ENCODE measurements around the gene EIF2B2.

Gene EIF2B2

DNA sequence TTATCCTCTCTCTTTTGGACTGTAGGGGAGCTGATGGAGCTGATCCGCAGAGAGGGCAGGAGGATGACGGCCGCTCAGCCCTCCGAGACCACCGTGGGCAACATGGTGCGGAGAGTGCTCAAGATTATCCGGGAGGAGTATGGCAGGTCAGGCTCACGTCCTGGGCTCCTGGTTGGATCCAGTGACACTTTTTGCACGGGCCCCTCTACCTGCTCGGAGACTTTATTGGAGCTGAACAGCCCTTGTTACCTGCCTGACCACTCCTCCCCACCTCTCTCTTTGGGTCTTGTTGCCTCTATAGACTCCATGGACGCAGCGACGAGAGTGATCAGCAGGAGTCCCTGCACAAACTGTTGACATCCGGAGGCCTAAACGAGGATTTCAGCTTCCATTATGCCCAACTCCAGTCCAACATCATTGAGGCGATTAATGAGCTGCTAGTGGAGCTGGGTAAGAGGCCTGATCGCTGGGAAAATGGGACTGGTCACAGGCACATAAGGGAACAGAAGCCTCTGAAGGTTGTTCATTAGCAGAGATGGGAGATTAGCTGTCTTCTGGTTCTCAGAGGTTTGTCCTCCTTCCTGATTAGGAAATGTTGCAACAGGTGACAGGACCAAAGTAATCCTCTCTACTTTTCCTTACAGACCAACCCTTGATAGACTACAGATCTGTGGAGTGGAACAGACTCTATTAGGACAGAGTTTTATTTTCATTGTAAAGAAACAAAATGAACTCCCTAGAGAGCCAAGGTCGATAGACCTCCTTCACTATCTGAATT, 718 bp downstream of the EIF2B2 start:
- FAIRE-seq: no peak
- no peak for DNase-seq (ENCODE audit: insufficient read length)

DNA sequence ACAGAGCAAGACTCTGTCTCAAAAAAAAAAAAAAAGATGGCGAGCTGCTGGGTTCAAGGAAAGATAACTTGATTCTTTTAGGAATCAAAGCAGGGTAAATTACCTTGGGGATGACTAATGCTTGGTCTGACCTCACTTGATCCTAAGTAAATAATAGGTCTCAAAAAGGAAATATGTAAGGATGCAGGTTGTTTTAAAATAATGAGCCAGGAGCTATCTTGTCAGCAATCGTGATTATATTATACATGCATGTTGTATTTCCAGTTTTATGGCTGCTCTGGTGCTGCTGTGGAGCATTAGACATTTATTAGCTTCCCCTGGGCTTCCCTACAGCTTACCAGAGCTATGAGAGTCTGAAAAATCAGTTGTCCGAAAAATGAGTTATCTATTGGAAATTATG, 2.6 kb downstream of the EIF2B2 start:
- no peak for FAIRE-seq
- TF ChIP-seq POLR2A (IDR thresholded peaks at IDR 0.05; ENCODE audit: low read depth, low read length): no peak
- TF ChIP-seq POLR2AphosphoS5 (IDR thresholded peaks at IDR 0.05; ENCODE audit: low read depth, low read length): no peak
- TF ChIP-seq TAF1 (IDR thresholded peaks at IDR 0.05; ENCODE audit: borderline replicate concordance, low read depth, low read length): no peak
- no peak for DNase-seq (ENCODE audit: insufficient read length)

More for the DNA sequence above, 718 bp downstream of the EIF2B2 start:
- TF ChIP-seq POLR2A (IDR thresholded peaks at IDR 0.05; ENCODE audit: low read depth, low read length): no peak
- no peak for TF ChIP-seq TAF1 (IDR thresholded peaks at IDR 0.05; ENCODE audit: borderline replicate concordance, low read depth, low read length)
- TF ChIP-seq POLR2AphosphoS5 (IDR thresholded peaks at IDR 0.05; ENCODE audit: low read depth, low read length): peak; percentile 2; the same call in 1 of the 2 replicates

DNA sequence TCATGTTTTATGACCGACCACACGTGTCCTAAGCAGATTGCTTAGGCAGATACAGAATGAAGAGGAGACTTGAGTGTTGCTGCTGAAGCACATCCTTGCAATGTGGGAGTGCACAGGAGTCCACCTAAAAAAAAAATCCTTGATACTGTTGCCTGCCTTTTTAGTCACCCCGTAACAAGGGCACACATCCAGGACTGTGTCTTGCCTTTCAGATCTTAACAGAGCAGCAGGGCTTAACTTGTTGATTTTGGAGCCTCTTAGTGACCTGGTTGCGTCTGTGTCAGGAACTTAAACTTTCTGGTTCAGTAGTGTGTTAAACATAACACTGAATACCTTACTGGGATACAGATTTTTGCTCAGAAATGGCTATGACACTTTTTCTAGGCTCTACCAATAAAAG, 6.5 kb downstream of the EIF2B2 start:
- TF ChIP-seq POLR2A (IDR thresholded peaks at IDR 0.05; ENCODE audit: low read depth, low read length) (no peak), POLR2AphosphoS5 (IDR thresholded peaks at IDR 0.05; ENCODE audit: low read depth, low read length) (no peak), TAF1 (IDR thresholded peaks at IDR 0.05; ENCODE audit: borderline replicate concordance, low read depth, low read length) (no peak)
- FAIRE-seq (no peak), DNase-seq (ENCODE audit: insufficient read length) (no peak)

DNA sequence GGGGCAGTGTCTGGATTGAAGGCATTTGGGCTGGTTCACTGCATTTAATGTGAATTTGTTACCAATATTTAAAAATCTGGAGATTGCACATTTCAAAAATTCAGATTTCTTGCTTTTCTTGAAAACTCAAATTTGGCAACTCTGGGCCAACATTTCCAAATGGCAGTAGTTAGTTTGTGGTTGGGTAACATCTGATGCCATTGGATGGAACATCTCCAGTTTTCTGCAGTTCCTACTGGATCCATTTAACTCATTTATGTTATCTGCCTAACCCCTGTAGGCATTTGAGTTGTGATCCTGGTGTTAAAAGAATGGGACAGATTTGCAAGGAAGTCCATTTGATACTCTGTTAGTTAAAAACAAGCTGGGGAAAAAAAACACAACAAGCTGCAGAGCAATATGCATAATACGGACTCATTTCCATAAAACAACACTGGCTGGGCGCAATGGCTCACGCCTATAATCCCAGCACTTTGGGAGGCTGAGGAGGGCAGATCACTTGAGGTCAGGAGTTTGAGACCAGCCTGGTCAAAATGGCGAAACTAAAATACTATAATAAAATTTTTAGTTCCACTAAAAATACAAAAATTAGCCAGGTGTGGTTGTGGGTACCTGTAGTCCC, 7.9 kb downstream of the EIF2B2 start:
- TF ChIP-seq POLR2AphosphoS5 (IDR thresholded peaks at IDR 0.05; ENCODE audit: low read depth, low read length) (no peak), POLR2A (IDR thresholded peaks at IDR 0.05; ENCODE audit: low read depth, low read length) (no peak), TAF1 (IDR thresholded peaks at IDR 0.05; ENCODE audit: borderline replicate concordance, low read depth, low read length) (no peak)
- no peak for FAIRE-seq
- no peak for DNase-seq (ENCODE audit: insufficient read length)

- no peak for TF ChIP-seq POLR2AphosphoS5 (IDR thresholded peaks at IDR 0.05; ENCODE audit: low read depth, low read length)
- TF ChIP-seq POLR2A (IDR thresholded peaks at IDR 0.05; ENCODE audit: low read depth, low read length): no peak
- no peak for TF ChIP-seq TAF1 (IDR thresholded peaks at IDR 0.05; ENCODE audit: borderline replicate concordance, low read depth, low read length)
- no peak for FAIRE-seq
- DNase-seq (ENCODE audit: insufficient read length): no peak
Observed at GRCh38 chr14:75011356-75011994, 8.8 kb downstream of the EIF2B2 start.

DNA sequence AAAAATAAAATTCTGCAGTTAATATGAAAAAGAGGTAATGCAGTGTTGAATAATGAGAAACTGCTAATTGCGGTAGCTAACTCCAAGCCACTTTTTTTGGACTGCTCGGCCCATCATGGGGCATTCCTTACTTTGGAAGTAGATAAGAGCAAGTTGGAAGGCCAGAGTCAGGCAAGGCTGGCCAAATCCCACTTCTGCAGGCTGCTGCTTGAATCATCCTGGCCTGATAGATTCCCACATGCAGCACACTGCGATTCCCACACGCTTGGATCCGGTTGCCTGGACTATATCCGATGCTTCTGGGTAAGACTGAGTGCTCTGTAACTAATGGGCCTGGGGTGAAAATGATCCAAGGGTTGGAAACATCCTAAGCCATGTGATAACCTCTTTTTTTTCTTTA, 10.6 kb downstream of the EIF2B2 start:
- TF ChIP-seq TAF1 (IDR thresholded peaks at IDR 0.05; ENCODE audit: borderline replicate concordance, low read depth, low read length): no peak
- no peak for TF ChIP-seq POLR2AphosphoS5 (IDR thresholded peaks at IDR 0.05; ENCODE audit: low read depth, low read length)
- TF ChIP-seq POLR2A (IDR thresholded peaks at IDR 0.05; ENCODE audit: low read depth, low read length): no peak
- no peak for DNase-seq (ENCODE audit: insufficient read length)
- no peak for FAIRE-seq

DNA sequence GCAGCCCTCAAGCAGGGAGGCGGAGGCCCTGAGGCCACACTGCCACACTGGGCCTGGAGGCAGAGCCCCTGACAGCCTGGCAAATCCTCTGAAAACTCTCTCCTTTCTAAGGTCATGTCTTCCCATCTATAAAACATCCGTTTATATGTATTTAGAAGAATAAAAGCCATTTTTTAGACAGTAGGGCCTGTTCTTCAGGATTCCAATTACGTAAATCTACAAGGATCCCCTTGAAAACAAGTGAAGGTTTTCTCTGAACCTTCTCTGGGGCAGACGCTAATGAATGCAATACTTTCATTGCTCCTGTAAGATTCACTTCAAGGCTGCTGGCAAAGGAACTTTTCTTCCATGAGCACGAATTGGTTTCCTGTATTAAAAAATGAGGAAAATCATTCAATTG, 12.8 kb downstream of the EIF2B2 start:
- TF ChIP-seq POLR2A (IDR thresholded peaks at IDR 0.05; ENCODE audit: low read depth, low read length): no peak
- TF ChIP-seq TAF1 (IDR thresholded peaks at IDR 0.05; ENCODE audit: borderline replicate concordance, low read depth, low read length): no peak
- TF ChIP-seq POLR2AphosphoS5 (IDR thresholded peaks at IDR 0.05; ENCODE audit: low read depth, low read length): no peak
- FAIRE-seq (no peak), DNase-seq (ENCODE audit: insufficient read length) (no peak)

GRCh38 chr14:75016815-75017214, 14.1 kb downstream of the EIF2B2 start:
- TF ChIP-seq POLR2AphosphoS5 (IDR thresholded peaks at IDR 0.05; ENCODE audit: low read depth, low read length) (no peak), POLR2A (IDR thresholded peaks at IDR 0.05; ENCODE audit: low read depth, low read length) (no peak), TAF1 (IDR thresholded peaks at IDR 0.05; ENCODE audit: borderline replicate concordance, low read depth, low read length) (no peak)
- no peak for FAIRE-seq
- no peak for DNase-seq (ENCODE audit: insufficient read length)

GRCh38 chr14:75018694-75019093, 16.0 kb downstream of the EIF2B2 start:
- no peak for DNase-seq (ENCODE audit: insufficient read length)
- TF ChIP-seq POLR2A (IDR thresholded peaks at IDR 0.05; ENCODE audit: low read depth, low read length): no peak
- TF ChIP-seq POLR2AphosphoS5 (IDR thresholded peaks at IDR 0.05; ENCODE audit: low read depth, low read length): no peak
- TF ChIP-seq TAF1 (IDR thresholded peaks at IDR 0.05; ENCODE audit: borderline replicate concordance, low read depth, low read length): no peak
- no peak for FAIRE-seq

DNA sequence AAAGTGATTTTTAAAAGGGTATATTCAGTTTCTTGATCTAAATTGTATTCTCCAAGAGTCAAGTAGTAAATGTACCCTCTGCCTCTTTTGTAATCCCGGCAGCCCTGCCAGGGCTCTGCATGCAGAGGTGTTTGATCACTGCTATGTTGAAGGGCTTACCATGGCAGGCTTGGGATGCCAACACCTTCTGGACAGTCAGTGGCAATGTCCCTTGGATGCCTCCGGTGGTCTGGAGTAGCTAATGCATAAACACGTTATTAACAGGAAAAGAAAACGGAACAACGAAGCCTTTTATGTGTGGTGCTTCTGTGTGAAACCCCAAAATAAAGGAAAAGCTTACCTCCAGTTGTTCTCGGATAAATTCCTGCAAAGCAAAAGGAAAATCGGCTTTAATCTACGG, 19.9 kb downstream of the EIF2B2 start:
- FAIRE-seq: peak; percentile 40
- no peak for TF ChIP-seq POLR2AphosphoS5 (IDR thresholded peaks at IDR 0.05; ENCODE audit: low read depth, low read length)
- no peak for TF ChIP-seq POLR2A (IDR thresholded peaks at IDR 0.05; ENCODE audit: low read depth, low read length)
- TF ChIP-seq TAF1 (IDR thresholded peaks at IDR 0.05; ENCODE audit: borderline replicate concordance, low read depth, low read length): no peak
- no peak for DNase-seq (ENCODE audit: insufficient read length)

DNA sequence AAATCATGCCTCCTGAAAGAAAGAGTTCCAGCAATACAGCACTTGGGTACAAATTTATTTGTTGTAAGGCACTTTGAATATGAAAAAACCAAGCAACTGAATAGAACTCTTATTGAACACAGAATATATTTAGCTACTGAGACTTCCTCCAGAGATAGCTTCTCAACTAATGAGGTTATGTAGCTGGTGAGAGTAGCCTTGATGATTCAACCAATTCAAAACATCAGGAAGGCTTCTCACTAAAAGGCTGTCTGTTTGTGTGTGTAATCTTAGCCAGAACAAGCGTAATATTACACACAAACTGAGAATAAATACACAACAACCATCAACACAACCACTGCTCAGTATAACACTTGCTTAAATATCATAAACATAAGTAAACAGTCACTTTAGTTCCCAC, 20.4 kb downstream of the EIF2B2 start:
- TF ChIP-seq TAF1 (IDR thresholded peaks at IDR 0.05; ENCODE audit: borderline replicate concordance, low read depth, low read length) (no peak), POLR2A (IDR thresholded peaks at IDR 0.05; ENCODE audit: low read depth, low read length) (no peak), POLR2AphosphoS5 (IDR thresholded peaks at IDR 0.05; ENCODE audit: low read depth, low read length) (no peak)
- FAIRE-seq (peak; percentile 58), DNase-seq (ENCODE audit: insufficient read length) (no peak)

Measured in GM12892 (cell line).